Measurements from ENCODE around the gene PHOX2B. TPM values are rescaled to one million over a fixed set of nuclear protein-coding genes. Genes with fewer than 3 reads are reported as not detected.

PHOX2B gene
- total and polyA plus RNA-seq, 9 of the 15 experiments (the other 6 are each of a cell fraction or from before 2014, with no cell fraction given) = not detected

GRCh38 chr4:41750626-41751448 is 2.3 kb upstream of the PHOX2B start:
- FAIRE-seq = no peak
- H3K4me1 ChIP-seq (replicated peaks in 1 of 2; ENCODE audit: control insufficient read depth in 2 of 2, insufficient read depth in 2 of 2, low read length in 2 of 2) = peaks cover 0 to 8% of the 10 kb centered on the region in 2 experiments; a peak in 1 of 5 replicates
- no peak overlapping the region for H2AFZ ChIP-seq (ENCODE audit: low read depth, low read length)
- TF ChIP-seq ZNF449 (CRISPR knock-in tag; IDR thresholded peaks at IDR 0.05) (no peak), NR0B1 (IDR thresholded peaks at IDR 0.05; ENCODE audit: partially characterized antibody) (no peak), ZSCAN32 (CRISPR knock-in tag; IDR thresholded peaks at IDR 0.05) (no peak), SMARCA5 (IDR thresholded peaks at IDR 0.05) (no peak), FOXP4 (CRISPR knock-in tag; IDR thresholded peaks at IDR 0.05; ENCODE audit: borderline replicate concordance) (no peak), ZNF584 (CRISPR knock-in tag; IDR thresholded peaks at IDR 0.05; ENCODE audit: low read depth) (no peak), ZNF175 (CRISPR knock-in tag; IDR thresholded peaks at IDR 0.05; ENCODE audit: low read depth) (no peak), POLR3A (IDR thresholded peaks at IDR 0.05; ENCODE audit: borderline replicate concordance, extremely low read depth, insufficient read depth, insufficient read length) (no peak)
- H3K79me2 ChIP-seq (ENCODE audit: control insufficient read depth, insufficient read depth, low read length) = no peaks in the 10 kb centered on the region
- WGBS (ENCODE audit: insufficient coverage, low coverage, missing lambda C conversion rate) = 13% methylated on average over 34 of the region's 40 CpGs
- no peak overlapping the region for H3K27ac ChIP-seq (ENCODE audit: extremely low read depth, low read depth, low read length)
- H3K4me2 ChIP-seq (ENCODE audit: insufficient read depth, low read length) = no peak overlapping the region
- no peak overlapping the region; a peak in 1 of 4 replicates for H3K9ac ChIP-seq (ENCODE audit: insufficient read depth in 1 of 2, low read depth in 2 of 2, low read length in 2 of 2)
- intact Hi-C loops (cut with micrococcal nuclease) = no loop called here
- H3K27me3 ChIP-seq (ENCODE audit: control insufficient read depth in 2 of 2, insufficient read depth in 2 of 2, low read length in 2 of 2) = peaks cover 16 to 54% of the 10 kb centered on the region in 2 experiments; a peak in 4 of 5 replicates
- in situ Hi-C loops (cut with MboI) = no loop called here
- no peak for ATAC-seq
- H3K9me3 ChIP-seq (replicated peaks; ENCODE audit: control insufficient read depth, insufficient read depth, low read depth, low read length) = no peaks in the 10 kb centered on the region
- no peaks in the 10 kb centered on the region for H3K9me1 ChIP-seq (ENCODE audit: control insufficient read depth, insufficient read depth, low read length)
- ChIA-PET CTCF (ENCODE audit: low intra/inter-chr PET ratio) (no interaction called here), POLR2A (no interaction called here)
- H3K4me3 ChIP-seq = no peak overlapping the region
- no peaks in the 10 kb centered on the region; the same call in 1 of the 2 replicates for H4K20me1 ChIP-seq (replicated peaks; ENCODE audit: control insufficient read depth, insufficient read depth, low read length)
- no peak for DNase-seq (ENCODE audit: extremely low read depth in 1 of 4, low spot score in 3 of 4)
- no peaks in the 10 kb centered on the region for H3K36me3 ChIP-seq (ENCODE audit: control insufficient read depth, insufficient read depth, low read length)
- no TSS peak for BruUV-seq (replicated peaks)
